SK-N-MC (cell line): ENCODE data around the gene CLHC1.
"Not testable (repeated sequence)": the region's sequence is repeated elsewhere in the genome, so short reads cannot be mapped to it uniquely, and the experiment has no call there.

ENCODE experiments used
- DNase-seq: peaks from one replicate; pipeline ENCODE4 v3.0.0-alpha.2; 2011; ENCODE audit warnings: low read depth, low spot score
- H3K27ac ChIP-seq: fragments of 200-600 bp; sonication (generic); 2 replicates; pipeline ENCODE4 v1.5.1; 2016; ENCODE audit warnings: mixed run types
- H3K36me3 ChIP-seq: fragments of 200-600 bp; sonication (generic); 2 replicates; pipeline ENCODE4 v1.6.1; 2017; ENCODE audit warnings: antibody characterized with exemption, low read length, mixed read lengths; ENCODE audit not compliant: insufficient read depth
- H3K4me3 ChIP-seq: fragments of 200-600 bp; sonication (generic); 2 replicates; pipeline ENCODE4 v1.5.1; 2016
- H3K9ac ChIP-seq: fragments of 200-600 bp; sonication (generic); 2 replicates; pipeline ENCODE4 v1.8.0; 2017; ENCODE audit warnings: mixed run types, mixed read lengths; ENCODE audit not compliant: insufficient read length
- H3K9me3 ChIP-seq: fragments of 200-600 bp; sonication (generic); 2 replicates; pipeline ENCODE4 v1.6.1; 2017; ENCODE audit warnings: low read depth, mild to moderate bottlenecking, antibody characterized with exemption, low read length, moderate library complexity, mixed read lengths
- EZH2 ChIP-seq: fragments of 200-600 bp; sonication (generic); IDR thresholded peaks from one replicate; pipeline ENCODE4 v1.6.1; 2017; ENCODE audit warnings: antibody characterized with exemption
- FOXP2 ChIP-seq: optimal IDR thresholded peaks from 2 replicates; pipeline ENCODE3; 2011; ENCODE audit warnings: mild to moderate bottlenecking, moderate library complexity; ENCODE audit not compliant: insufficient read depth; ENCODE audit errors: extremely low read length, control extremely low read depth
- POLR2AphosphoS5 ChIP-seq: IDR thresholded peaks from 2 replicates; pipeline ENCODE4 v1.6.1; 2012; ENCODE audit warnings: mild to moderate bottlenecking, low read depth, low read length, borderline replicate concordance

Gene CLHC1

DNA sequence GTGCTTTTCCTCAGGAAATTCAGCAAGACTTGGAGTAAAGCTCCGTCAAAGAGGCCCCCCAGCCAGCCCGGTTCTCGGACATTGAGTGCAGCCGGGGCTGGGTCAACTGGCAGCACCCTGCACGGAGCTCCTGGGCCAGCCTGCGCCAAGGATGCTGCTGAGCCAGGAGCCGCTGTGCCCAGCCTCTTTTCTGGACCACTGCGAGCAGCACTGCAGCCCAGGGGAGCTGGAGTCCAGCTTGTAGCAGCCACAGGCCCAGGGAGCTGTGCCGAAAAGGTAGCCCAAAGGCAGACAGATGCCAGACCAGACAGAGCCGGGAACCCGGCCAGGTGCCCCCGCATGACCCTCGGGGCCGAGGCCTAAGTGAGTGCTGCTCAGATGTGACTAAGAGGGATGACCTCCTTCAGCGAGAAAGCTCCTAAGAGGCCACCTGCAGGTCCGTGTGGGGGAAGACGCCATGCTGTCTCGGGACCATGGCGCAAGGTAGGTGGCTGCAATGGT lies 7.3 kb downstream of the CLHC1 start:
- DNase-seq: no peak
- no peaks in the 10 kb centered on the region for H3K36me3 ChIP-seq
- no peaks in the 10 kb centered on the region for H3K9me3 ChIP-seq
- no peak overlapping the region for H3K9ac ChIP-seq
- H3K4me3 ChIP-seq: no peak overlapping the region
- no peak overlapping the region for H3K27ac ChIP-seq
- TF ChIP-seq EZH2 (no peak), FOXP2 (no peak), POLR2AphosphoS5 (no peak)

DNA sequence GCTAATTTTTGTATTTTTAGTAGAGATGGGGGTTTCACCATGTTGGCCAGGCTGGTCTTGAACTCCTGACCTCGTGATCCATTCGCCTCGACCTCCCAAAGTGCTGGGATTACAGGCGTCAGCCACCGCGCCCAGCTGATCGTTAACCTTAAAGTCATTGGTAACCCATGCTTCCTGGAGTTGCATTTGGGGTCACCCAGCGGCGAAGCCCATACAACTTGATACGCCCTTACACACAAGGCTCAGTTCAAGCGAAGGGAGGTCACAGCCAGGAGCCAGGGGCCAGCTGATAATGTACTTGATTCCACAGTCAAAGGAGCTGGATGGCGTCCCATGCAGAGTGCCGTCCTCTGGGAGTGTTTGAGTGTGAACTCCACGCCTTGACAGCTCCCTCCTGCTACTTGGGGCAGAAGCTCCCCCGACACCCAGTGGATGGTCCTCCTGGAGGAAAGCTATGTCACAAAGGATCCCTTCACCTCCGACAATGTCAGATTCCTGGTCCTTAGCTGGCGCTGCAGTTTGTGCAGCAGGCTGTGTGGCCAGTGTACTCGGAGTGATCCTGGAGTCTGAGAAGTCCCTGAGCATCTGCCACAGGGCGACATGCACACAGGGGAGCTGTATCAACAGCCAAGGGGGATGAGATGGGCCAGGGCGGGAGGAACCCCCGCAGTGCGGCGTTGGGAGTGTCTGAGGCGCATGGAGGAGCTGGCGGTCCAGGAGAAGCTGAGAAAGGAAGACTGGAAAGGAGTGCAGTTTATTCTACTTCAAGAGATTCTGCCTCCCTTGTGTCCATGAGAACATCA lies 7.9 kb downstream of the CLHC1 start:
- no peaks in the 10 kb centered on the region for H3K36me3 ChIP-seq
- no peak overlapping the region for H3K9ac ChIP-seq
- H3K9me3 ChIP-seq: no peaks in the 10 kb centered on the region
- no peak for DNase-seq
- TF ChIP-seq POLR2AphosphoS5 (no peak), EZH2 (no peak)
- no peak overlapping the region for H3K4me3 ChIP-seq
- H3K27ac ChIP-seq: no peak overlapping the region

DNA sequence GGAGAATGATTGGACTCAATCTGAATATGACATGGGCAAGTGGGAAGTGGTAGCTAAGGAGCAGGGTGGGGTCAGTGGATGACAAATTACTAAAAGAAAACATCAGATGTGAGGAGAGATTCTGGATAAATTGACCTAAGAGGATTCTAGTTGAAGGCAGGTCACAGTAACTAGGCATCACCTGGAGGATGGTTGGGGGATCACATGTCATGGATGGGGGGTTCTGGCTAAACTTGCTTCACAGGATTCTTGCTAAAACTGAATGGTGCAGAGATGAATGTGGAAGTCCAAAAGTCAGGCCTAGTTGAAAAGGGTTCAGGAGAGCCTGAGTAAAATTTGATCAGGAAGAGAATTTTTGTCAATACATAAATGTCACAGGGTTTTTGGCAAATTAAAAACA lies 18.3 kb downstream of the CLHC1 start:
- H3K36me3 ChIP-seq: no peaks in the 10 kb centered on the region
- H3K9me3 ChIP-seq: no peaks in the 10 kb centered on the region
- no peak for TF ChIP-seq FOXP2
- TF ChIP-seq POLR2AphosphoS5: no peak
- TF ChIP-seq EZH2: no peak
- no peak overlapping the region for H3K9ac ChIP-seq
- no peak for DNase-seq
- no peak overlapping the region for H3K27ac ChIP-seq
- no peak overlapping the region for H3K4me3 ChIP-seq

DNA sequence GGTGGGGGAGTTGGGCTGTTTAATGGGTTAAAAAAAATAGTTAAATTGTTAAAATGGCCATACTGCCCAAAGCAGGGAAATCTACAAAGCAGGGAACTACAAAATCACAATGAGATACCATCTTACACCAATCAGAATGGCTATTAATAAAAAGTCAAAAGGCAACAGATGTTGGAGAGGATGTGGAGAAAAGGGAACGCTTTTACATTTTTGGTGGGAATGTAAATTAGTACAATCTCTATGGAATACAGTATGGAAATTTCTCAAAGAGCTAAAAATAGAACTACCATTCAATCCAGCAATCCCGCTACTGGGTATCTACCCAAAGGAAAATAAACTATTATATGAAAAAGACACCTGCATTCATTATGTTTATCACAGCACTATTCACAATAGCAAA lies 27.1 kb downstream of the CLHC1 start:
- Histone ChIP-seq H3K27ac (no peak overlapping the region), H3K4me3 (no peak overlapping the region), H3K9ac (no peak overlapping the region), H3K36me3 (no peaks in the 10 kb centered on the region; the same call in 1 of the 2 replicates), H3K9me3 (no peaks in the 10 kb centered on the region)
- DNase-seq: no peak
- no peak for TF ChIP-seq POLR2AphosphoS5
- no peak for TF ChIP-seq FOXP2
- no peak for TF ChIP-seq EZH2

DNA sequence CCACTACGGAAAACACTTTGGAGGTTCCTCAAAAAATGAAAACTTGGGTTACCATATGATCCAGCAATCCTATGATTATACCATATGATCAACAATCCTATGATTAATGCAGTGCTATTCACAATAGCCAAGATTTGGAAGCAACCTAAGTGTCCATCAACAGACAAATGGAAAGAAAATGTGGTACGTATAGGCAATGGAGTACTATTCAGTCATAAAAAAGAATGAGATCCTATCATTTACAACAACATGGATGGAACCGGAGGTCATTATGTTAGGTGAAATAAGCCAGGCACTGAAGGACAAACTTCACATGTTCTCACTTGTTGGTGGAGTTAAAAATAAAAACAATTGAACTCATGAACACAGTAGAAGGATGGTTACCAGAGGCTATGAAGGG lies 27.6 kb downstream of the CLHC1 start:
- Histone ChIP-seq H3K4me3 (no peak overlapping the region), H3K9ac (no peak overlapping the region), H3K36me3 (no peaks in the 10 kb centered on the region; the same call in 1 of the 2 replicates), H3K9me3 (no peaks in the 10 kb centered on the region), H3K27ac (no peak overlapping the region)
- no peak for TF ChIP-seq FOXP2
- no peak for TF ChIP-seq POLR2AphosphoS5
- no peak for TF ChIP-seq EZH2
- DNase-seq: no peak

DNA sequence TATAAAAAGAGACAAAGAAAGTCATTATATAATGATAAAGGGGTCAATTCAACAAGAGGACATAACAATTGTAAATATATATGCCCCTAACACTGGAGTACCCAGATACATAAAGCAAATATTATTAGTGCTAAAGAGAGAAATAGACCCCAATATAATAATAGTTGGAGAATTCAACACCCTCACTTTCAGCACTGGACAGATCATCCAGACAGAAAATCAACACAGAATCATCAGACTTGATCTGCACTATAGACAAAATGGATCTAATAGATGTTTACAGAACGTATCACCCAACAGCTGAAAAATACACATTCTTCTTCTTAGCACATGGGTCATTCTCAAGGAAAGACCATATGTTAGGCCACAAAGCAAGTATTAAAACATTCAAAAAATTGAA lies 31.7 kb downstream of the CLHC1 start:
- Histone ChIP-seq H3K36me3 (no peaks in the 10 kb centered on the region; the same call in 1 of the 2 replicates), H3K4me3 (no peak overlapping the region), H3K9me3 (no peaks in the 10 kb centered on the region), H3K27ac (no peak overlapping the region), H3K9ac (no peak overlapping the region)
- TF ChIP-seq EZH2 (no peak), POLR2AphosphoS5 (no peak), FOXP2 (no peak)
- DNase-seq: no peak

DNA sequence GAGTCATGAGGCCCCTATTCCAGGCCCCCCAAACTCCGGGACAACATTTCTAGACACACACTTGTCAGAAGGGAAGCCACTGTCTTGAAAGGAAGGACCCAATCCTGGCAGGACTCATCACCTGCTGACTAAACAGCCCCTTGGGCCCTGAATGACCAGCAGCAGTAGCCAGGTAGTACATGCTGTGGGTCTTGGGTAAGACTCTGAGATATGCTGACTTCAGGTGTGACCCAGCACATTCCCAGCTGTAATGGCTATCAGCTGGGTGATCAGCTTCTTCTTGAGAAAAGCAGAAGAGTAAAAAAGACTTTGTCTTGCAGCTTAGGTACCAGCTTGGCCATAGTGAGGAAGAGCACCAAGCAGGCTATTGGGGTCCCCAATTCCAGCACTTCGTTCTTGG lies 35.6 kb downstream of the CLHC1 start:
- DNase-seq: no peak
- no peak for TF ChIP-seq POLR2AphosphoS5
- Histone ChIP-seq H3K4me3 (no peak overlapping the region), H3K36me3 (peaks cover 5% of the 10 kb centered on the region; the same call in 1 of the 2 replicates), H3K9ac (no peak overlapping the region), H3K27ac (no peak overlapping the region), H3K9me3 (no peaks in the 10 kb centered on the region)

DNA sequence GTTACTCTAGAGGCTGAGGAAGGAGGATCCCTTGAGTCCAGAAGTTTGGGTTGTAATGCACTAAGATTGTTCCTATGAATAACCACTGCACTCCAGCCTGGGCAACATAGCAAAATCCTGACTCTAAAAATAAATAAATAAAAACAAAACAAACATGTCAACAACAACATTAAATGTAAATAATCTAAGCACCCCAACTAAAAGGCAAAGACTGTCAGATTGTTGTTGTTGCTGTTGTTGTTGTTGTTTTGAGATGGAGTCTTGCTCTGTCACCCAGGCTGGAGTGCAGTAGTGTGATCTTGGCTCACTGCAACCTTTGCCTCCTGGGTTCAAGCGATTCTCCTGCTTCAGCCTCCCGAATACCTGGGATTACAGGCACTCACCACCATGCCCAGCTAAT lies 40.2 kb downstream of the CLHC1 start:
- not testable (repeated sequence) for H3K4me3 ChIP-seq, H3K36me3 ChIP-seq, H3K9me3 ChIP-seq, H3K9ac ChIP-seq, DNase-seq, H3K27ac ChIP-seq

DNA sequence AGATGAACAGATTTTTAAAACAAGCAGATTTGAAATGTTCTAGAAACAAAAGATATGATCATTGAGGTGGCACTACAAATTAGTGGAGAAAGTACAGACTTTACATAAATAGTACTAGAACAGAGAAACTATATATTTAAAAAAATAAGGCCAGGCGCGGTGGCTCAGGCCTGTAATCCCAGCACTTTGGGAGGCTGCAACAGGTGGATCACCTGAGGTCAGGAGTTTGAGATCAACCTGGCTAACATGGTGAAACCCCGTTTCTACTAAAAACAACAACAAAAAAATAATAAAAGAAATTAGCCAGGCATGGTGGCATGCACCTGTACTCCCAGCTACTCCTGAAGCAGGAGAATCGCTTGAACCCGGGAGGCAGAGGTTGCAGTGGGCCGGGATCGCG lies 45.3 kb downstream of the CLHC1 start:
- DNase-seq, H3K27ac ChIP-seq, H3K4me3 ChIP-seq, H3K9me3 ChIP-seq, H3K9ac ChIP-seq, H3K36me3 ChIP-seq: not testable (repeated sequence)
